Measurements from ENCODE around the gene APOBEC3F.

DNA sequence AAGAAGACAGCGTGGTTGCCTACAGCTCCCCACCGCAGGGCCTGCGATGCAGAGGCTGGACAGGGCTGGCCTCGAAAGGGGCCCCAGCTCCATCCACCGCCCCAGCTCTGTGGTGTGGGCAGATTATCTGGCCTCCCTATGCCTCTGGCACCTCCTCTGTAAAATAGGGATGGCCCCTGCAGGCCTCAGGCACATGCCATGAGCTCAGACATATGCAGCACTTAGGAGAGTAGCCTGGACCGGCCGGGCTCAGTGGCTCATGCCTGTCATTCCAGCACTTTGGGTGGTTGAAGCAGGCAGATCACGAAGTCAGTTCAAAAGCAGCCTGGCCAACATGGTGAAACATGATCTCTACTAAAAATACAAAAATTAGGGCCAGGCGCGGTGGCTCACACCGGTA lies 12.4 kb upstream of the APOBEC3F start:
- no peak for TF ChIP-seq CTCF (conservative IDR thresholded peaks at IDR 0.05; ENCODE audit: low read length)
- TF ChIP-seq EZH2phosphoT487 (IDR thresholded peaks at IDR 0.05; ENCODE audit: borderline replicate concordance, low read depth, low read length) = no peak
